GM10847 (cell line): Measurements from ENCODE around the gene OR2S2.

ENCODE experiments used
- POLR2A ChIP-seq: IDR thresholded peaks from 2 replicates; pipeline ENCODE4 v1.6.1; 2011; ENCODE audit not compliant: insufficient read length; ENCODE audit errors: extremely low read depth

The OR2S2 gene

DNA sequence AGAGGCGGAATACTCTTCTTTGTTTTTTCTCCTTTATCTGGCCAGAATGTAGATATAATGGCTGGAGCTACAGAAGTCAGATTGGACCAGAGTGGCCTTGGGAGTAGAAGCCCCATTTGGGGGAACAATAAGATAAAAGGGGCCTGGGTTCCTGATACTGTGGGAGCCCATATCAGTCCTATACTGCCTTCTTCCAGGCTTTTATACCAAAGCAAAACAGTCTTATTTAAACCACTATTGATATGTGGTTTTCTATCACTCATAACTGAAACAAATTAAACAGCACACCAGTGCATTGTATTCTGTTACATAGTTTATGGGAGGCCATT, 34.4 kb downstream of the OR2S2 start:
- no peak for TF ChIP-seq POLR2A

- no peak for TF ChIP-seq POLR2A
Measured at GRCh38 chr9:35920051-35920620, 37.8 kb downstream of the OR2S2 start.

DNA sequence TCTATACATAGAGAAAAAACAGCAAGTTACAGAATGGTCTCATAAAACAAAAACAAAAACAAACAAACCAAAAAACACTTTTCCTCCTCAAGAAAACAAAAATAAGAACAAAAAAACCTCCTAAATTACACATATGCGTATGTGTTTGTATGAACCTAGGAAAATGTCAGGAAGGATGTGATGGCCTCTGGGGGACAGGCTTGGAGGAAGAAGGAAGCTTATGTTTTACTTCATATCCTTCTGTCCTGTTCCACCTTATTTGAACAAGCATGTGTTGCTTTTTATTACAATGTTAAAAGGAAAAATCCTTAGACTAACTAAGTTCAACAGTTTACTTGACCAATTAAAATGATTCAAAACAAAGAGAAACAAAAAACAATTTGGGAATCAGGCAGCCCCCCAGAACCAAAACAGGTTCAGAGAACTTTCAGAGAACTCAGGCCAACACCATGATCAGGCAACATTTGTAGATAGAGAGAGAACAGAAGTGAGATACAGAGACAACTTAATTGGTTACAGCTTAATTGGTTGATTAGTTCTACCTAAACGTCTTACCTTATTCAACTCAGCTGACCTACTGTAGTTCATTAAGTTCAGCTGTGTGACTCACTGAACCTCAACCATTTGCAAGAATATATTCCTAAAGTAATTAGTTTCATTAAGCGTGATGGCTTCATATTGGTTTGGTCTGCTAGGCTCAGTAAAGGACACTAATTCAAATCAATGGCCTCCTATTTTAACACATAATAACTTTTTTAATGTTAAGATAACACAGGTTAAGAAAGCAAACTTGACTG, 38.5 kb downstream of the OR2S2 start:
- no peak for TF ChIP-seq POLR2A

DNA sequence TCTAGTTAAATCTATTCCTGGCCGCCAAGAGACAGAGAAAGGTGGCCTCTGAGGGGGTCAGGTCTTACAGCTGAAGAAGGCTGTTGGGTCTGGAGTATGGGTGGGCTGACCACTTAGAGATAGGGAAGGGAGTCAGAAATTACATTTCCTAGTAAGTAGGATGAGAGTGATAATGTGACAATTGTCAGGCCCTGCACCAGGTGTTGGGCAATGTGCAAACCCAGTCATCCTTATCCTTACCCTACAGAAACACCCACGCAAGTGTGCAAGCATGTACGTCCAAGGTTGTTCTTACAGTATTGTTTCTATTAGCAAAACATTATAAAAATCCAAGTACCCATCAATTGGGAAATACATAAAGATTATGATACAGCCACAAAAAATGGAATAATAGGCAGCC, 39.2 kb downstream of the OR2S2 start:
- TF ChIP-seq POLR2A, result no peak

- TF ChIP-seq POLR2A, result no peak
Measured at GRCh38 chr9:35917261-35917660, 40.7 kb downstream of the OR2S2 start.

GRCh38 chr9:35915681-35916294, 42.2 kb downstream of the OR2S2 start:
- no peak for TF ChIP-seq POLR2A

- TF ChIP-seq POLR2A, result no peak
Measured at GRCh38 chr9:35914301-35914807, 43.6 kb downstream of the OR2S2 start.

DNA sequence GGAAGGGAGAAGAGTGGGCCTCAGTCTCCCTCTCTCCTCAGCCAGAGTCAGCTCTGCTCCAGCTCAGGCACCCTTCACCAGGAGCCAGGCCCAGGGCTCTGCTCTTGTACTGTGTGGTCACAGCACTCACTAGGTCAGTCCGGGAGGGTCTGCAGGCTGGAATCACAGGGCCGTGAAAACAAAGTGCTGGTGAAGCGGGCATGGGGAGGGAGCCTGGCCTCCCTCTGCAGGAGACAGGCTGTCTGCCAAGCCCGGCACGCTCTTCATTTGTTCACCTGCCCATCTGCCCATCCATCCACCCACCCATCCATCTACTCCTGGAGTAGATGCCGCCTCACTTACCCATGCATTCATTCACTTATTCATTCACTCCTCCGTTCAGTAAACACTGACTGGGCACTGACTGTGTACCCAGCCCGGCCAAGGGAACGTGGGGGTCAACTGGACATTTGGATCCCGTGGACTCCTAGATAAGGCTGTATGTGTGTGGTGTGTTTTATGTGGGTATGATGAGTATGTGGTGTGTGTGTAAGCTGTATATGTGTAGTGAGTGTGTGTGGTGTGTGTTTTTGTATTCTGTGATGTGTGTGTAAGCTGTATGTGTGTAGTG, 45.1 kb downstream of the OR2S2 start:
- TF ChIP-seq POLR2A, result no peak

DNA sequence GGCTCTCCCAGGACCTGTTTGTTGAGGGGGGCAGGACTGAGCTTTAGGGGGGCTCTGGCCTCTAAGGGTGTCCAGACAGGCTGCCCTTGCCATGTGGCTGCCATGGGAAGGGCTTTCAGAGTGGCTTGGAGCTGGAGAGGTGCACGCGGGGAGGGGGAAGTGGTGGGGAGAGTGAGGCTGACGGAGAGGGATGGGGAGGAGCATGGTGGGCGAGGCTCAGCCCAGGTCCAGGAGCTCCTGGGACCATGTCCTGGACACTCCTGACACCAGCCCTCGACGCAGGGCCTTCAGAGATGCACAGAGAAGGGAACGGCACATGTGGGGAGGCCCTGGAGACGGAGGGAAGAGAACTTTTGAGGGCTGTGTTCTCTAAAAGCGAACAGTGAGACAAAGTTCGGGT, 46.3 kb downstream of the OR2S2 start:
- no peak for TF ChIP-seq POLR2A

DNA sequence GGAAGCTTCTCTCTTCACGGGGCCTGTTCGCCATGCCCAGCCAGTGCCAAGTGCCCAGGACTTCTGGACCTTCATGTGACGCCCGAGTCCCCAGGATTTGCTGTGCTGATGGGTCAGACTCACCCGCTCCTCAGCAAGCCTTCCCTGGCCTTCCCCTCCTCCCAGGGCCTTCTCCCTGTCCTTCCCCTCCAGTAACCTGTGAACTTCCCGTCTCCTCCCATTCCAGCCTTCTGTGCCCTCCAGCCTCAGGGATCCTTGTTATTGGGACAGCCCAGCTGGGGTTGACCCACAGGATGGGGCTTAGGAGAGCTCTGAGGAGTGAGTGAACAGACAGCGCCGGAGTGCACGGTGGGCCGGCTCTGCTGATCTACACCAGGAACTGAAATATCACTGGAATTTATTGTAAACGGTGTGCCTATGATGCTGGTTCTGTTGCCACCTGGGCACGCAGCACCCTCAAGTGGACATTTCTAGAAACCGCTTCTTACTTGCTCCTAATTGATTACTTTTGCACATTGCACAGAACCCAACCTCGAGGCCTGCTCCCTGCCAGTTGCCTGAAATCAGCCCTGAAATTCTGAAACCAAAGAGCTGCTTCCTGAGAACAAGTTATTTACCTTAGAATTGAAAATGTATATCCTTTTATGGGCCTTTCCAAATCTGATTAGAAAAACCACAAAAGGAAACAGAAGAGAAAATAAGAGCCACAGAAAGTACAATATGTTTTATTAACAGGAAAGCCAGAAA, 47.2 kb downstream of the OR2S2 start:
- TF ChIP-seq POLR2A, result no peak

DNA sequence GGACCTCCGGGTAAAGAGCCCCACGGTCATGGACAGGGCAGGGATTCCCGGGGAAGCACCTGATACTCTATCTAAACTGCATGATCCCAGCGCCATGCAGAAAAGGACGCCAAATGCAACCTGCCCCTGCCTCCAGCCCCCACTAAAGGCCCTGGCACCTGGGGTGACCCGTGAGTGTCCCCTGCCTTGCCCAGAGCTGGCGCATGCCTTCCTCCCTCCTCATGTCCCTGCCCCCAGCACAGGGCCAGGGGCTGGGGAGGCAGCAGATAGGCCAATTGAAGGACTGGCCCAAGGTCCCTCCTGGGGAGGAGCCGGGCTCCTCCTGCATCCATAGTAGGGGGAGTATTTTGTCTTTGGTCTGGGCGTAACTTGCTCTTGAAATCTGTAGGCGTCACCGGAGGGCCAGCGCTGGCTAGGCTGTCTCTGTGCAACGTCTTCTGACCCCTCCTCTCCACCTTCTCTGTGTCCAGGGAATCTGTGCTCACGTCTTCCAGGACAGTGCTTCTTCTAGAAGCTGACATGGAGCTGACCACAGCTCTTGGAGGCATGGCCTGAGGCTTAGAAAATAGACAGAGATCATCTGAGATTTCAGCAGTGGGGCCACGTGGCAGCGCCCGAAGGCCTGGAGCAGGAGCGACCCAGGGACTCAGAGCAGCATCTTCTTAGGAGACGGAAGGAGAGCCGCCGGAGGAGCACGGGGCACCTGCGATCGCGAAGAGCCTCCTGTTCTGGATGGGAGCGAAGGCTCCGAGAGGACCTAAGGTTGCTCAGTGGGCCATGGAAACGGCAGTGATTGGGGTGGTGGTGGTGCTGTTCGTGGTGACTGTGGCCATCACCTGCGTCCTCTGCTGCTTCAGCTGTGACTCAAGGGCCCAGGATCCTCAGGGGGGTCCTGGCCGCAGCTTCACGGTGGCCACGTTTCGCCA, 48.0 kb downstream of the OR2S2 start:
- TF ChIP-seq POLR2A, result no peak

DNA sequence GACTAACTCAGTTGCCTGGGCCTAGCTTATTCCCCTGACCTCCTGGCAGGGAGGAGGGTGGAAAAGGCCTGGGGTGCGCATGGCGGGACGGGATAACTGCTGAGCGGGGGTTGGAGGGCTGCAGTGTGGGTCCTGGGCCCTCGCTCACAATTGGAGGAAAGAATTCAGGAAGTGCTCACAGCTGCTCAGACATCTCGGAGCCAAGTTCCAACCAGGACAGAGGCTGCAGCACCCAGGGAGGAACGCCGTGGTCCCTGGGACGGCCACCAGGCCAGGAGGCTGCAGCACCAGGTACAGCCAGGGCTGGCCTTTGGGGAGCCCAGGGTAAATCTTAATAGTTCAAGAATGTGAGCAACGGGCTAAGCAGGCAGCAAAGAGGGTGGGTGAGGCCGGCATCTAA, 48.7 kb downstream of the OR2S2 start, which contains the start of gene SPAAR:
Gene SPAAR (plus strand): TSS at position 217 of the 400 bp plus-strand sequence. CDS start 974 bp downstream, outside the sequence.
- TF ChIP-seq POLR2A, result no peak

- no peak for TF ChIP-seq POLR2A
Measured at GRCh38 chr9:35908504-35909125, 49.3 kb downstream of the OR2S2 start.
